Nephron progenitor cell (in vitro differentiated cells): Measurements from ENCODE around the gene PUS1.

Experiments
- DNase-seq: peaks from one replicate; pipeline ENCODE4 v3.0.0; 2021
- H3K27ac Mint-ChIP-seq: 2 replicates; pipeline ENCODE4 v1.8.0; 2021; ENCODE audit warnings: mild to moderate bottlenecking, moderate library complexity, mixed read lengths
- H3K27me3 Mint-ChIP-seq: 2 replicates; pipeline ENCODE4 v1.8.0; 2021; ENCODE audit warnings: mild to moderate bottlenecking, low read depth, mixed read lengths; ENCODE audit not compliant: poor library complexity
- H3K36me3 Mint-ChIP-seq: 2 replicates; pipeline ENCODE4 v1.8.0; 2021; ENCODE audit warnings: low read depth, mixed read lengths
- H3K4me1 Mint-ChIP-seq: 2 replicates; pipeline ENCODE4 v1.8.0; 2021; ENCODE audit warnings: mixed read lengths
- H3K4me3 Mint-ChIP-seq: 2 replicates; pipeline ENCODE4 v1.8.0; 2021; ENCODE audit warnings: mild to moderate bottlenecking, moderate library complexity, mixed read lengths
- H3K9me3 Mint-ChIP-seq: 2 replicates; pipeline ENCODE4 v1.8.0; 2021; ENCODE audit warnings: mild to moderate bottlenecking, moderate library complexity, mixed read lengths
- CTCF ChIP-seq: fragments of 200-600 bp; sonication (generic); IDR thresholded peaks from 2 replicates; pipeline ENCODE4 v1.5.0; 2021; ENCODE audit warnings: antibody characterized with exemption

The PUS1 gene

GRCh38 chr12:131910302-131911027 lies 18.6 kb upstream of the PUS1 start:
- Mint-ChIP-seq H3K4me1 (no peaks in the 10 kb centered on the region), H3K27me3 (no peaks in the 10 kb centered on the region), H3K36me3 (peaks cover 5% of the 10 kb centered on the region), H3K4me3 (no peak overlapping the region), H3K9me3 (no peaks in the 10 kb centered on the region), H3K27ac (no peak overlapping the region)
- no peak for DNase-seq
- no peak for TF ChIP-seq CTCF

- H3K4me1 Mint-ChIP-seq = no peaks in the 10 kb centered on the region
- no peak overlapping the region for H3K4me3 Mint-ChIP-seq
- no peaks in the 10 kb centered on the region for H3K9me3 Mint-ChIP-seq
- H3K36me3 Mint-ChIP-seq = peaks cover 5% of the 10 kb centered on the region
- H3K27me3 Mint-ChIP-seq = no peaks in the 10 kb centered on the region
- DNase-seq = no peak
- no peak for TF ChIP-seq CTCF
- H3K27ac Mint-ChIP-seq = no peak overlapping the region
These were observed 17.9 kb upstream of the PUS1 start for GRCh38 chr12:131911028-131911650.

GRCh38 chr12:131911851-131912477 lies 17.1 kb upstream of the PUS1 start:
- H3K9me3 Mint-ChIP-seq = no peaks in the 10 kb centered on the region

GRCh38 chr12:131912518-131913274 lies 16.4 kb upstream of the PUS1 start:
- no peaks in the 10 kb centered on the region for H3K9me3 Mint-ChIP-seq
- H3K4me3 Mint-ChIP-seq = no peak overlapping the region
- TF ChIP-seq CTCF = no peak
- H3K27me3 Mint-ChIP-seq = no peaks in the 10 kb centered on the region
- peaks cover 7% of the 10 kb centered on the region for H3K36me3 Mint-ChIP-seq
- no peaks in the 10 kb centered on the region for H3K4me1 Mint-ChIP-seq
- no peak overlapping the region for H3K27ac Mint-ChIP-seq
- no peak for DNase-seq

More at GRCh38 chr12:131911851-131912477, 17.1 kb upstream of the PUS1 start:
- H3K27ac Mint-ChIP-seq = no peak overlapping the region
- DNase-seq = no peak
- H3K27me3 Mint-ChIP-seq = no peaks in the 10 kb centered on the region
- no peak for TF ChIP-seq CTCF
- no peak overlapping the region for H3K4me3 Mint-ChIP-seq
- peaks cover 5% of the 10 kb centered on the region for H3K36me3 Mint-ChIP-seq
- no peaks in the 10 kb centered on the region for H3K4me1 Mint-ChIP-seq

- DNase-seq = no peak
- Mint-ChIP-seq H3K36me3 (peaks cover 8% of the 10 kb centered on the region), H3K4me3 (no peak overlapping the region), H3K4me1 (no peaks in the 10 kb centered on the region), H3K27me3 (no peaks in the 10 kb centered on the region), H3K27ac (no peak overlapping the region), H3K9me3 (no peaks in the 10 kb centered on the region)
- TF ChIP-seq CTCF = no peak
These were observed 15.4 kb upstream of the PUS1 start for GRCh38 chr12:131913666-131914065.
